Testis (tissue), 2 donors: ENCODE measurements around the gene GINS3.

Experiments
- CTCF ChIP-seq, 3 experiments: fragments of 450-650 bp in 2 of 3; fragments of 200-600 bp in 1 of 3; sonication (generic) in 1 of 3; IDR thresholded peaks; one replicate each; pipeline ENCODE4 v1.5.1; 2016 to 2019; ENCODE audit warnings: antibody characterized with exemption in 3 of 3, mild to moderate bottlenecking in 2 of 3, moderate library complexity in 1 of 3
- POLR2A ChIP-seq: fragments of 450-650 bp; IDR thresholded peaks from one replicate; pipeline ENCODE4 v1.6.1; 2017; ENCODE audit warnings: antibody characterized with exemption, mild to moderate bottlenecking, moderate library complexity

GRCh38 chr16:58449306-58449705, 57.0 kb downstream of the GINS3 start:
- TF ChIP-seq CTCF (IDR thresholded peaks at IDR 0.05) (no peak), POLR2A (no peak)
